Kidney tubule cell (primary cell): ENCODE data around the gene TTC1.
"Not testable (repeated sequence)": the region's sequence is repeated elsewhere in the genome, so short reads cannot be mapped to it uniquely, and the experiment has no call there.

Experiments used
- DNase-seq: peaks from one replicate; pipeline ENCODE4 v3.0.0-alpha.2; 2018; ENCODE audit warnings: low spot score

TTC1 gene, protein sequence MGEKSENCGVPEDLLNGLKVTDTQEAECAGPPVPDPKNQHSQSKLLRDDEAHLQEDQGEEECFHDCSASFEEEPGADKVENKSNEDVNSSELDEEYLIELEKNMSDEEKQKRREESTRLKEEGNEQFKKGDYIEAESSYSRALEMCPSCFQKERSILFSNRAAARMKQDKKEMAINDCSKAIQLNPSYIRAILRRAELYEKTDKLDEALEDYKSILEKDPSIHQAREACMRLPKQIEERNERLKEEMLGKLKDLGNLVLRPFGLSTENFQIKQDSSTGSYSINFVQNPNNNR

GRCh38 chr5:160008877-160009590 lies at the start of gene TTC1:
Gene TTC1 (plus strand): TSS chr5:160009139. CDS start chr5:160010529, 1,390 bp downstream.
- DNase-seq: peak; percentile 99

DNA sequence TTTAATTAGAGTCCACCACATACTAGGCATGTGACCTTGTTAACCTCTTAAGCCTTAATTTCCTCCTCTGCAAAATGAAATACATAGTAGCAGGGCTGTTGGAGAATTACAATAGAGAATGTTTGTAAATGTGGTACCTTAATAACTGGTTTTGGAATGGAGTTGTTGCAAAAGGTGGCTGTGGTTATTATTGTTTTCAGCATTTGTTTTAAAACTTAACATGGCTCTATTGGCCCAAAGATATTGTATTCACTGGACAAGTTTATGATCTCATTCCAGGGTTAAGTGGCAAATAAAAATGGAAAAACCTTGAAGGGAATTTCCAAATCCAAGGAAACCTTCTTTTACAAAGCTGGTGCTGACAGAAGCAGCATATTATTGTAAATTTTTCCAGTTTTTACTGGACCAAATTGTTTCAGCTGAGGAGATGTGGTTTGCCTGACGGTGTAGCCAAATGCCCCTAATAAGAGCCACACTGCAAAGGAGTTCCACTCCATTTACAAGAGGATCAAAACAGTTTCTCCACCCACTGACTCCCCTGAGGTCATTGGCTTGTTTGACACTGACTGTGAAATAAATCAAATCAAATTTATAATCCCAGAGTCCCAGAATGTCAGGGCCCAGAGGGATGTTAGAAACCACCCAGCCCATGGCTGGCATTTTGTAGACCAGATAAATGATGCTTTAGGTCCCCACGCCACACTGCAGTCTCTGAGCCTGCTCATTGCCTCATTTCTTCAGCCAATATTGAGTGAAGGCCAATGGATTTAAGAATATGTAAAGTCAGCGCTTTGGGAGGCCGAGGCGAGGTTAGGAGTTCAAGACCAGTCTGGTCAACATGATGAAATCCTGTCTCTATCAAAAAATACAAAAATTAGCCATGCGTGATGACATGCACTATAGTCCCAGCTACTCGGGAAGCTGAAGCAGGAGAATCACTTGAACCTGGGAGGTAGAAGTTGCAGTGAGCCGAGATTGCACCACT lies 47.5 kb upstream of the TTC1 start:
- DNase-seq: no peak

DNA sequence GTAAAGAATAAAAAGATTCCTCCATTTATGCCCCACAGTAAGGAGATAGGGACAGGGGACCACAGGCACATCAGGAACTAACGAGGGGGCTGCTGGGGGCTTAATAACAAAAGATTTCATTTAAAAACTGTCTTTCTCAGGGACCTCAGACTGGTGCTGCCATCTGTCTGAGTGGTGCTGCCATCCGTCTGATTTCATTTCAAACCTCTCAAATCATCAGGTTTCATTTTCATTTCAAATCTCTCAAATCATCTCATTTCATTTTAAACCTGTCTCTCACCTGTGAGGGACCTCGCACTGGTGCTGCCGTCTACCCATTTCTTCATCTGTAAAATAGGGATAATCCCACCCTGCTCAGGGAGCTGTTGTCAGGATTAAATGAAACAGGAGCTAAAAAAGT lies 46.7 kb upstream of the TTC1 start:
- no peak for DNase-seq

- DNase-seq: no peak
Measured at GRCh38 chr5:159963935-159964334, 45.0 kb upstream of the TTC1 start.

GRCh38 chr5:159965031-159965837 lies 43.7 kb upstream of the TTC1 start:
- peak; percentile 70 for DNase-seq

- DNase-seq: not testable (repeated sequence)
Measured at GRCh38 chr5:159965838-159966128, 43.2 kb upstream of the TTC1 start.

GRCh38 chr5:159969966-159970365 lies 39.0 kb upstream of the TTC1 start:
- DNase-seq: no peak

DNA sequence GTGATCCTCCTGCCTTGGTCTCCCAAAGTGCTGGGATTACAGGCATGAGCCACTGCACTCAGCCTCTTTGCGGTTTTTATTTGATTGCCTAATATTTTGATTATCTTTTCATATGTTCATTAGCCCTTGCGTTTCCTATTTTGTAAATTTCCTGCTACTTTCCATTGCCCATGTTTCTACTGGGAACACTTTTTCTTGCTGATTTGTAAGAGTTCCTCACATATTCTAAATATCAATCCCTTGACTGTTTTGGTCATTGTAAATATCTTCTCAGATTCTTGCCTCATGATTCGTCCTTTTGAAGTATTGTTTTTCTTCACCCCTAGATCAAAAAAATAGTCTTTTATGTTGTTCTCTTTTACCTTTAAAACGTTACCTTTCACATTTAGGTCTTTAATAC lies 37.9 kb upstream of the TTC1 start:
- peak; percentile 52 for DNase-seq

- no peak for DNase-seq
Measured at GRCh38 chr5:159971514-159971913, 37.4 kb upstream of the TTC1 start.

- DNase-seq: peak; percentile 50
Measured at GRCh38 chr5:159971931-159972461, 36.9 kb upstream of the TTC1 start.

DNA sequence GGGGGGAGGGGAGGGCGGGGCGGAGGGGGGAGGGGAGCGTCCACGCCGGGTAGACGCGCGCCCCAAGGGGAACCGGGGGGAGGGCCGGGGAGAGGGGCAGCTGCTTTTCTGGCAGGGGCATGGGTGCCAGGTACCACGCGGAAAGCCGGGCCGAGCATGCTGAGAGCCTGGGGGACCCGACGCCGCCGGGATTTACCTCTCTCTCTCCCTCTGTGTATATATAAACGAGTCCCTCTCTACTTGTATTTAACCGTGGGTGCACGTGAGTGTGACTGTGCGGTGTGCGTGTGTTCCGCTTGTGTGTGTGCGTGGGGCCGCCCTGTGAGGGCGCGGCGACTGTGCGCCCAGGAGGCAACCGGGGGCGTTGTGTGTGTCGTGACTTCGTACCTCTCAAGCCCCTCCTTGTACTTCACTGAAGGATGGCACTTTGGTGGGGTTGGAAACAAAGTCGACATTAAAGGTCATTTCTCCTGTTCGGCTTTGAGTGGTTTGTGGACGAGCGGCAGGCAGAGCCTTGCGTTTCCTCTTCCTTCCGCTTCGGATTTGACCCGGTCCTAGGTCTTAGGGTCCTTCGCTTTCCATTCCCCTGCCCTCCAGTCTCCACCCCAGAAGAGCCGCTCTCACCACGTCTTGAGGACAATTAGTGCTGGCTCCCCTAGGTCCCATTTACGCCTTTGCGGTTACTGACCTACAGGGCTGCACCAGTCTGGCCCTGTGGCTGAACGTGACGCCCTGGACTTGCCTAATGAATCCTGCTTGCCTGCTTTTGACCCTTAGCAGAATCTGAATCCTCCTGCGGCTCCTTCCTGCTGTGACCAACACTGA lies 36.2 kb upstream of the TTC1 start:
- DNase-seq: no peak

DNA sequence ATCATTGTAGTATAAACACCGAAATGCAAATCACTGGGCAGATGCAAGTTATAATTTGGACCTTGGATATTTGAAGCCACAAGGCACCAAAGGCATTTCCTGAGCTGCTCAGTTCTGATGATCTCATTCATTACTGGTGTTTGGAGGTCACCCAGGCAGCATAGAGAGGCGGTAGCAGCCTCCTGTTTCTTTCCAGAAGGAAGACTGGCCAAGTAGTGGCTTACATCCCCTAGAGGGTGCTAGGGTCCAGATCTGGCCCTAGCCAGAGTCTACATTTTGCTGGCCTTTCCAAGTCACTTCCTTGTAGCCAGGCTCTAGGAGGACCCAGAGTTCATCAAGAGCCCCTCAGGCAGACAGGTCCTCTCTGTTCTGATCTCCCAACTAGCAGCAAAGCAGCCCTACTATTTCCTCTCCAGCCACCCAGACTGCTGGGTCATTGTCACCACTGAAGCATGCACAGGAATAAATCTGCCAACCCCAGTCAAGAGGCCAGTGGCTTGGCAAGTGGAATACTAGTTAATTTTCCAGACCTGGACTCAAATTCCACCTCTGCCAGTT lies 33.4 kb upstream of the TTC1 start:
- peak; percentile 96 for DNase-seq

GRCh38 chr5:159976921-159977320 lies 32.0 kb upstream of the TTC1 start:
- DNase-seq: no peak

- no peak for DNase-seq
Measured at GRCh38 chr5:159978358-159978757, 30.6 kb upstream of the TTC1 start.

DNA sequence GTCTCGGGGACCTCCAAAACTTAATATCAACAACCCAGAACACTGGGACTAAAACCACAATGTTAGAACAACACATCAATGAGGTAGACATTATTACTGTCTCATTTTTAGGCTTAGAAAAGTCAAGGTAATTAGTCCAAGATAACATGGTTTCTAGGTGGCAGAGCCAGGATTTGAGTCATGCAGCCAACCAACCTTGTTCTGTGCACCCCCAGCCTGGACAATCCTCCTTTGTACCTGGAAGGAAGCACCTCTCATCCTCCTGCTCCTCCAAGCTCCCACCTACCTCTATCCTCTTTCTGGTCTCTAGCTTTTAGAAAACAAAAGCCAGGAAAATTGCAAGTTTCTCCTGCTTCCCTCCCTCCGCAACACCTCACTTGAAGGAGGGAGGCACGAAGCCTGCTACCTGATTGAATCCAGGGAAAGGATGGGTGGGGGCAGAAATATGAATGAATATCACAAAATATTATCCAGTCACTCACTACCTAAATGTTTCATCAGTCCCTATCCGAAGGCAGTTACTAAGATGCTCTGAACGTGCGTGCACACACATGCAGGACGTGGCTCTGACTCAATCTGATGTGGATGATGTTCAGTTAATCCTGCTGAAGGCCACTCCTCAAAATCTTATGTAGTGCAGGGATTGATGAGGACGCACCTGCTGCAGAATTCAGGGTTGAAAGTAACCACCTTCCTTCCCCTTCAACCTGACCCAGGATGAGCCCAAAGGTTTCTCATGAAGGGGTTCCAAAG lies 26.3 kb upstream of the TTC1 start:
- DNase-seq: peak; percentile 37

DNA sequence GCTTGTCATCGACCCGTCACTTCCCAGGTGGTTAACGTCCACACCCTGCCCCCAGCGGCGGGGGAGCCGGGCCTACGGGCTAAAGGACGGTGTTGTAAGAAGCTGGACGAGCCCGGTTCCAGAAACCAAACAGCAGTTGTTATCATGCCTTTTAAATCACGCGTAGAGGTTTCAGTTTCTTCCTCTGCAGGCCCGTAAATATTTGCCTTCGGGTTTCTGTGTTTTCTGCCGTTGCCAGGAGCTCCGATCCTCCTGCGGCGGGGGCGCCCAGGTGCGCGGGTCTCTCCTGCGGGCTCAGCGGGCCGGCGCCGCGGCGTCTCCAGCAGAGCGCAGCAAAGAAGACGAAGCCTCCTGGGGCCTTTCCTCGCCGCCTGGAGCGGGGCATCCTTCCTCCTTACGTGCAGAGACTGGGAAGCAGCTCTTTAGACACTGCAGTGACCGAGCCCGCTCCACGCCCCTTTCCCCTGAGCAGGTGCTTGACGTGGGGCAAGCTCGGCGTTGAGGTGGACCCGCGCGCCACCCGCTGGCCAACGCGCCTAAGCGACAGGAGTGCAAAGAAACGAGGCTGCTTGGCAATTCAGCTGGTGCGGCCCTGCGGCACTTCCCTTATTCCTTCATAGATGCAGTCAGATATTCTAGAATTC lies 21.8 kb upstream of the TTC1 start:
- DNase-seq: peak; percentile 91

GRCh38 chr5:159990506-159990905 lies 18.4 kb upstream of the TTC1 start:
- no peak for DNase-seq

DNA sequence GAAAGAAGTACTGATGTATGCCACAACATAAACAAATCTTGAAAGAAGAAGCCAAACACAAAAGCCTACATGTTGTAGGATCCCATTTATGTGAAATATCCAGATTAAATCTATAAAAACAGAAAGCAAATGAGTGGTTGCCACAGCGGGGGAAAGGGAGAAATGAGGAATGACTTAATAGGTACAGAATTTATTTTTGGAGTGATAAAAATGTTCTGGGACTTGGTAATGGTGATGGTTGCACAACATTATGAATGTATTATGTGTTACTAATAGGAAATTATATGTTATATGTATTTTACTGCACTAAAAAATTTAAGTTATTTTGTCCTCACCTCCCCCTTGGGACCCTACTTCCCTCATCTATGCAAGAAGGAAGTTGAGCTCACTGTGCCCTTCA lies 16.4 kb upstream of the TTC1 start:
- DNase-seq: no peak

GRCh38 chr5:159993194-159993593 lies 15.7 kb upstream of the TTC1 start:
- DNase-seq: no peak
